GM12801 (cell line): ENCODE results near the gene ABHD15.

ENCODE experiments used
- CTCF ChIP-seq: IDR thresholded peaks from one replicate; pipeline ENCODE4 v1.5.1; 2011; ENCODE audit warnings: control low read depth; ENCODE audit not compliant: insufficient read length; ENCODE audit errors: extremely low read depth

Gene ABHD15

GRCh38 chr17:29572691-29573557 lies 6.1 kb upstream of the ABHD15 start:
- no peak for TF ChIP-seq CTCF

- TF ChIP-seq CTCF: no peak
Observed at GRCh38 chr17:29571883-29572681, 5.2 kb upstream of the ABHD15 start.

GRCh38 chr17:29571486-29571882 lies 4.6 kb upstream of the ABHD15 start:
- no peak for TF ChIP-seq CTCF

GRCh38 chr17:29570521-29570920 lies 3.7 kb upstream of the ABHD15 start:
- no peak for TF ChIP-seq CTCF

GRCh38 chr17:29569245-29569950 lies 2.6 kb upstream of the ABHD15 start:
- TF ChIP-seq CTCF: no peak

GRCh38 chr17:29568331-29569244 lies 1.8 kb upstream of the ABHD15 start, which contains the start of gene TP53I13:
TP53I13 (plus strand) TSS chr17:29568701; CDS start chr17:29568759, 58 bp downstream.
- no peak for TF ChIP-seq CTCF
